Stimulated activated CD4-positive, alpha-beta T cell treated with anti-CD3 and anti-CD28 coated beads, TNF-alpha, amount 100 ng/mL, for 1 hour (primary cell): ENCODE measurements around the gene SGIP1.

ENCODE experiments used
- DNase-seq, 3 donors: peaks; one replicate each; pipeline ENCODE4 v3.0.0-alpha.2; 2020; ENCODE audit warnings: low read depth in 3 of 3, low spot score in 1 of 3

Gene SGIP1, protein sequence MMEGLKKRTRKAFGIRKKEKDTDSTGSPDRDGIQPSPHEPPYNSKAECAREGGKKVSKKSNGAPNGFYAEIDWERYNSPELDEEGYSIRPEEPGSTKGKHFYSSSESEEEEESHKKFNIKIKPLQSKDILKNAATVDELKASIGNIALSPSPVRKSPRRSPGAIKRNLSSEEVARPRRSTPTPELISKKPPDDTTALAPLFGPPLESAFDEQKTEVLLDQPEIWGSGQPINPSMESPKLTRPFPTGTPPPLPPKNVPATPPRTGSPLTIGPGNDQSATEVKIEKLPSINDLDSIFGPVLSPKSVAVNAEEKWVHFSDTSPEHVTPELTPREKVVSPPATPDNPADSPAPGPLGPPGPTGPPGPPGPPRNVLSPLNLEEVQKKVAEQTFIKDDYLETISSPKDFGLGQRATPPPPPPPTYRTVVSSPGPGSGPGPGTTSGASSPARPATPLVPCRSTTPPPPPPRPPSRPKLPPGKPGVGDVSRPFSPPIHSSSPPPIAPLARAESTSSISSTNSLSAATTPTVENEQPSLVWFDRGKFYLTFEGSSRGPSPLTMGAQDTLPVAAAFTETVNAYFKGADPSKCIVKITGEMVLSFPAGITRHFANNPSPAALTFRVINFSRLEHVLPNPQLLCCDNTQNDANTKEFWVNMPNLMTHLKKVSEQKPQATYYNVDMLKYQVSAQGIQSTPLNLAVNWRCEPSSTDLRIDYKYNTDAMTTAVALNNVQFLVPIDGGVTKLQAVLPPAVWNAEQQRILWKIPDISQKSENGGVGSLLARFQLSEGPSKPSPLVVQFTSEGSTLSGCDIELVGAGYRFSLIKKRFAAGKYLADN

DNA sequence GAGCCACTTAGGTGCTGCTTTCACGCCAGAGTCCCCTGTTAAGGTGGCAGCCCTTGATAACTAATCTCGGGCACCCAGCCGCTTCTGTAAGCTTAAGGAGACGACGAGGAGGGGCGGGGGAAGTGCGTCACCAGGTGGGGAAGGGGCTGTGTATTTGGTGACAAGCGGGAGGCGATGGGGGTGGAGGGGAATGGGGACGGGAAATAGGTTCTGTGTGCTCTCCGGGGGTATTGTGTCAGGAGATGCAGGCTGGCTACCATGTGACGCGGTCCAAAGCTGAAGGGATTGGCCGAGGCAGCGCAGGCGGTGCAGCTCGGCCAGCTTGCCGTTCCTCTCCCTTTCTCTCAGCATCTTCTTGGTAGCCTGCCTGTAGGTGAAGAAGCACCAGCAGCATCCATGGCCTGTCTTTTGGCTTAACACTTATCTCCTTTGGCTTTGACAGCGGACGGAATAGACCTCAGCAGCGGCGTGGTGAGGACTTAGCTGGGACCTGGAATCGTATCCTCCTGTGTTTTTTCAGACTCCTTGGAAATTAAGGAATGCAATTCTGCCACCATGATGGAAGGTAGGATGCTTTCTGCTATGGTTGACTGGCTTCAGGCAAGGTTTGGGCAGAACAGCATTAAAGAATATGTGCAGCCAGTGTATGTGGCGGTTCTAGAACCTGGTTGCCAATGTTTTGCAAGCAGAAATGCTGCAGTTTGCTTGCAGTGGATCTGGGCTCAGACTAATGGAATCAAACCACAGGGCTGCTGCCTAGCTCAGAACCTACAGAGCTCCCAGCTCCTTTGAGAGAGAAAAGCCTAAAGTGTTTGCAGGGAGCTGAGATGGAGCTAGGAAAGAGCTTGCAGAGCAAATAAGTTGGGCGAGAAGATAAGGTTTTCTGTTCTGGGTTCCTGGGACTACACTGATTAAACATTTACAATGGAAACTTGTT is at the start of gene SGIP1:
Gene SGIP1 (plus strand): TSS at position 350 of the 937 bp plus-strand sequence. CDS start 206 bp downstream, at position 556.
- DNase-seq, result no peak

DNA sequence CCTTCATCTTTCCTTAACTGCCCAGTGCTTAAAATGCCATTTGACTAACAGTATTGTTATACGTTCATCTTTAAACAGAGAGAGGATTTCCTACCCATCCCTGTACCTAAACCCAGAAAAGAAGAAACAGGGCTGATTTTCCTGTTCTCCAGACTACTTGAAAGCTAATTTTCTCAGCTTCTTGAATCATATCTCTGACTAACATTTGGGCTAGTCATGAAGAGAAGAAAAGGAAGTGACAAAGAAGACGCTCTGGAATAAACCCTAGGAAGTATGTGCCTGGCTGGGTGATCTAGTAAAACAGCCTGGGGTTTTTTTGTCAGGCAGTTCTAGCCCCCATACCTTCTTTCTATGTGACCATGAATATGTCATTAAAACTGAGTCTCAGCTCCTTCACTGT is 44.8 kb upstream of the SGIP1 start:
- DNase-seq, result no peak

DNA sequence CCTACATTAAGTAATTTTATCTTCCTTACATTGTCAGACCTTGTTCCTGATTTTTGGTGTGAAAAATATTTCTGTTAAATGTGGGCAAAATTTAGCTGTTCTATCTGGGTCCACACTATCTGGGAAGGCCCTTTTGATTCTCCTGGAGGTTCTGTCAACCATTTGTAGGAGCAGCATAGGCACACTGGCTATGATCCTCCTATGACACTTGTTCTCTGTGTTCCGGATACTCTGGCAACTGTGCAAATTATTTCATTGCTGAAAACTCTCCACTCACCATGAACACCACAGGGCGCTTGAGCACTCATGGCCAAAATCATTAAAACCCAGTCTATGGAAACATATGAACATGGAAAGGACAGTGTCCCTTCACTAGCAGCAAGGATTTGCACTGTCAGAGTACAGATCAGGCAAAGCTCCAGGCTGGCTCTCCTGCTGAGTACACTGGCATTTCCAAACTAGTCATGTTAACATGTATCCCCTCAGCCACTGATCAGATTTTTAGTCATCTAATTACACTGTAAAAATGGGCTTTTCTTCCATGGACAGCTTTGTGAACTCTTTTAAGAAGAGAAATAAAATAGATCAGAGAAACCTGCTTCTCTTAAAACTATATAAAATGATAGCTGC is 43.9 kb upstream of the SGIP1 start:
- DNase-seq, result no peak

DNA sequence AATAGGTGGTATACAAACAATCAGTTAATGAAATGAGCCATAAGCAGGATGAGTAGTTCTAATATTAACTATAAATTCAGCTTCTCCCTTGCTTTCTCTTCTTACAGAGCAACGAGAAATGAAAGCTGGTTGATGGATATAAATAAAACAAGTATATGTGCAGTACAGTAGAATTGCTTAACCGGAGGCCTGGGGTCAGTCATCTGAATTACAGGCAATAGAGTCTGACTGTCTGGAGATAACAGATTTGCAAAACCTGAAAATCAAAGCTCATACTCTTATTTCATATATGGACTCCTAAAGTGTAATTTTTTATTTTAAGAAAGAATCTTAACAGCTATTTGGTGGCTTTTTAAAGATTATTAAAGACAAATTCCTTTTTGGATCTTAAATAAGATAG is 43.1 kb upstream of the SGIP1 start:
- DNase-seq, result no peak

DNA sequence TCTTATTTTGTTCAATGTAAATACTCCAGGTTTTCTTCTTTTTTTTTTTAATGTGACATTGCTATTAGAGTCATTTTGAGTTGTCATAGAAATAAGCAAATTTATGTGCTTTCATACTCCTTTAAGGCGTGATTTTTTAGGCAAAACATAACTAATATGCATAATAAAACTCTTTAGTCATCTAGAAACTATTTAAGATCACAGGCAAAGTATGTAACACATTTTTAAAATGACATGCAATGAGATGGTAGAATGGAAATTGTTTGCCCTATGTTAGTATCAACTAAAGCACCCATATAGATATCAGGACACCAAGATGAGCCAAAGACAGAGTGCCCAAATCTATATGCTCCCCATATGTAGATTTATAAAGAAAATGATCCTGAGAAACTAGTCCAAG is 41.5 kb upstream of the SGIP1 start:
- DNase-seq, result no peak

- DNase-seq, result no peak
Observed at GRCh38 chr1:66493731-66494130, 40.2 kb upstream of the SGIP1 start.

GRCh38 chr1:66494482-66494881 is 39.5 kb upstream of the SGIP1 start:
- DNase-seq, result no peak

GRCh38 chr1:66495495-66495894 is 38.5 kb upstream of the SGIP1 start:
- no peak for DNase-seq

- DNase-seq, result no peak
Observed at GRCh38 chr1:66497910-66498309, 36.0 kb upstream of the SGIP1 start.

DNA sequence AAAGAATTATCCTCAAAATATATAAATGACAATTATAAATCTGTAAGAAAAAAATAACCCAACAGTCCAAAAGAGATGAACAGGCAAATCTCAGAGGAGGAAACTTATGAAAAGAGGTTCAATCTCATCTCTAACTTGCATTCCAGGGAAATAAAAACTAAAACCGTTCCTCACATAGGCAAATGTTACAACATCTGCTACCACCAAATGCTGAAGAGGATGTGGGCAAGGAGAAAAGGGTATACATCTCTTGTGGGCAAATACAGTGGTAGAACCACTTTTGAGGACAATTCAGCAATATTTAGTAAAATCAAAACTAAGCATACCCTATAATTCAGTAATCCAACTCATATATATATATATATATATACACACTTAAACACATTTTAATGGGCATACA is 33.7 kb upstream of the SGIP1 start:
- no peak for DNase-seq

DNA sequence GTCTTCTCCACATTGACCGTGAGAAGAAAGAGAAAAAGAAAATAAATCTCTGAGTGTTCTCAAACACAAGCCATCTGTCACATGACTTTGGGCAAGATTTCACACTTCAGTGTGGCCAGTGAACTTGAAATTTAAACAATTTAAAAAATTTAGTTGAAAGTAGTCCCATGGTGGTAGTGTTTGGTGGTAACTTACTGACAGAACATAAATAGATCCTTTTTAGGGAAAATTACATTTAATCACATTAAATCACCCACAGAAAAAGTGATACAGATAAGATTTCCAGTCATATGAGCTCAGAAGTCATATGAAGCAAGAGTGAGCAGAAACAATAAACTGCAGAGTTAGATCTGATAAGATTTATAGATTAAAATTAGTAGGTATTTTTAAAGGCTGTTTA is 31.9 kb upstream of the SGIP1 start:
- DNase-seq, result no peak

- no peak for DNase-seq
Observed at GRCh38 chr1:66503841-66504470, 30.0 kb upstream of the SGIP1 start.

DNA sequence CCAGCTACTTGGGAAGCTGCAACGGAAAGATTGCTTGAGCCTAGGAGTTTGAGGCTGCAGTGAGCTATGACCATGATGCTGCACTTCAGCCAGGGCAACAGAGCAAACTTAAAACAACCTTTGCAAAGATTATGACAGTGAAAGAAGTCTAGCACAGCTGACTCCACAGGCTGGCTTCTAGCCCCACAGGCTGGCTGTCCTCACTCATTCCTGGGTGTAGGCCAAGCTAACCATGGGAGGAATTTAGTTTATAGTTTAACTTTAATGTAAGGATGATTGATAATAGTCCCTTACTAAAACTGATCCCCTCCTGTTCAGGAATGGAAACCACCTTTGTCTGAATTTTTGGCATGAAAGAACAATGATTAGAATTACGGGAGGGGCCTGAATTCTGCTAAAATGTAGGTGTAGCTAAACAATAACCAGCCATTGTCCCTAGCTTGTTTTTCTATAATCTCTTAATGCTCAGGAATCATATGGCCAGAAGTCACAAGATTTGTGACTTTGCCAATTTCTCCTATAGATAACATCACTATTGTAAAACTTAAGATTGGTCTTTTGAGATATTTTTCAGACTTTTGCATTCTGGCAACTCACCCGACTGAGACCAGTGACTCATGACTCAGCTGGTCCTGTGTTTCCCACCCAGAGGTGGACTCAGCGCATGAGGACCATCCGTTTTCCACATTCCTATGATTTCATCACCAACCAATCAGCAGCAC is 28.1 kb upstream of the SGIP1 start:
- DNase-seq, result no peak

- DNase-seq, result no peak
Observed at GRCh38 chr1:66506393-66506687, 27.6 kb upstream of the SGIP1 start.

GRCh38 chr1:66506991-66507390 is 27.0 kb upstream of the SGIP1 start:
- no peak for DNase-seq

DNA sequence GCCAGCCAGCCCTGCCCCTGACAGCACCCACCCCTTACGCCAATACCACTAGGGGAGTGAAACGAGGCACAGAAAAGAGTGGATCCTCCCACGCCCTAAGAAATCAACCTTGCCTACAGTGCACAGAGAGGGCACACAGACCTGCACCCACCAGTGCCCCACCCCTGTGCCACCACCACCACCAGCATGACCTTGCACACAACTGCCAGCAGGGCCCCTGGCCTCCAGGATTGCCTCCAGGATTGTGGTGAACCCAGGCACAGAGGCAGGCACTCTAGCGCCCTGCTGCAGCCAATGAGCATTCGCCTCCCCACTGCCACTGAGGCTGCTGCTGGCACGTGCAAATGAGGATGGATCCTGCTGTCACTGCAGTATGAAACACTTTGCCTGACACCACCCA is 23.5 kb upstream of the SGIP1 start:
- DNase-seq, result no peak

GRCh38 chr1:66511118-66511517 is 22.8 kb upstream of the SGIP1 start:
- DNase-seq, result no peak

DNA sequence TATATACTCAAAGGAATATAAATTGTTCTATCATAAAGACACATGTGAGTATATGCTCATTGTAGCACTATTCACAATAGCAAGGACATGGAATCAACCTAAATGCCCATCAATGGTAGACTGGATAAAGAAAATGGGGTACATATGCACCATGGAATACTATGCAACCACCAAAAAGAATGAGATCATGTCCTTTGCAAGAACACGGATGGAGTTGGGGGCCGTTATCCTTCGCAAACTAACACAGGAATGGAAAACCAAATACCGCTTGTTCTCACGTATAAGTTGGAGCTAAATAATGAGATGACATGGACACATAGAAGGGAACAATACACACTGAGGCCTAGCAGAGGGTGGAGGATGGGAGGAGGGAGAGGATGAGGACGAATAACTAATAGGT is 16.0 kb upstream of the SGIP1 start:
- no peak for DNase-seq

GRCh38 chr1:66518654-66519053 is 15.3 kb upstream of the SGIP1 start:
- DNase-seq, result no peak

DNA sequence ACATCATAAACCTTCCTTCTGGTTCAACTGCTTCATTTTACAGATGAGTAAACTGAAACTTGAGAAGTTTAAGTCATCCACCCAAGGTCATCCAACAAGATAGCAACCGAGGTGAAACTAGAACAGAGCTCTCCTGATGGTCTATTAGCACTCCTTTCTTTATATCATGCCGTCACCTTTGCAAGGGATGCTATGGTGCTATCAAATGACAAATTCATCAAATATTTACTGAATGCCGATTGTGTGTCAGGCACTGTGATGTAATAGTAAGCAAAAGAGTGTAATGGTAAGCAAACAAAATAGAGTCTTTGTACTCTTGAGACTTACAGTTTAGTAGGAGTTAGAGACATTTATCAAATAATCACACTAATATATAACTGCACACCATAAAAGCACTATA is 14.0 kb upstream of the SGIP1 start:
- DNase-seq, result no peak
